CD4-positive, alpha-beta memory T cell (primary cell): ENCODE measurements around the gene C2orf68. TPM values are rescaled to one million over a fixed set of nuclear protein-coding genes. Genes with fewer than 3 reads are reported as not detected.
"Not testable (repeated sequence)": the region's sequence is repeated elsewhere in the genome, so short reads cannot be mapped to it uniquely, and the experiment has no call there.

Source experiments
- CTCF ChIA-PET: fragments of 350-600 bp; sonication (Branson Sonifier 250); formaldehyde crosslinking; loops from one replicate; lab custom pipeline; 2021; ENCODE audit warnings: inconsistent platforms; ENCODE audit not compliant: partially characterized antibody; lab: Charles Lee
- POLR2A ChIA-PET: fragments of 350-600 bp; sonication (Branson Sonifier 250); formaldehyde crosslinking; loops from one replicate; lab custom pipeline; 2021; ENCODE audit not compliant: partially characterized antibody; lab: Charles Lee
- DNase-seq, 5 donors: peaks; one replicate each; pipeline versions ENCODE4 v3.0.0 to v3.0.0-alpha.2; 2020 to 2022; ENCODE audit warnings: mixed read lengths in 1 of 5
- H3K27ac ChIP-seq: one replicate; pipeline ENCODE4 v1.7.0; 2013; ENCODE audit warnings: low read depth, low read length
- H3K27me3 ChIP-seq: 2 replicates; pipeline ENCODE4 v1.7.0; 2013; ENCODE audit warnings: mild to moderate bottlenecking, low read length, moderate library complexity; ENCODE audit not compliant: insufficient read depth
- H3K36me3 ChIP-seq: 2 replicates; pipeline ENCODE4 v1.7.0; 2013; ENCODE audit warnings: mild to moderate bottlenecking, low read length, moderate library complexity; ENCODE audit not compliant: insufficient read depth
- H3K4me1 ChIP-seq: 2 replicates; pipeline ENCODE4 v1.7.0; 2013; ENCODE audit warnings: mild to moderate bottlenecking, low read length, moderate library complexity; ENCODE audit not compliant: insufficient read depth
- H3K4me3 ChIP-seq, 2 donors: one replicate each; pipeline ENCODE4 v1.7.0; 2013; ENCODE audit warnings: low read length in 2 of 2, mild to moderate bottlenecking in 1 of 2
- H3K9me3 ChIP-seq, 2 donors: one replicate each; pipeline ENCODE4 v1.7.0; 2013; ENCODE audit warnings: low read length in 2 of 2, control low read depth in 1 of 2; ENCODE audit not compliant: control insufficient read depth in 1 of 2
- H3K27ac Mint-ChIP-seq, 7 donors: one replicate each; pipeline ENCODE4 v1.8.0; 2020 to 2021; ENCODE audit warnings: mixed read lengths in 7 of 7, mild to moderate bottlenecking in 6 of 7, inconsistent platforms in 3 of 7, moderate library complexity in 3 of 7
- H3K27me3 Mint-ChIP-seq, 2 donors: one replicate each; pipeline ENCODE4 v1.8.0; 2020 to 2021; ENCODE audit warnings: mixed read lengths in 2 of 2
- H3K36me3 Mint-ChIP-seq, 2 donors: one replicate each; pipeline ENCODE4 v1.8.0; 2020 to 2021; ENCODE audit warnings: mixed read lengths in 2 of 2, inconsistent platforms in 1 of 2, mild to moderate bottlenecking in 1 of 2
- H3K4me1 Mint-ChIP-seq, 4 donors: one replicate each; pipeline ENCODE4 v1.8.0; 2020 to 2021; ENCODE audit warnings: mixed read lengths in 4 of 4, mild to moderate bottlenecking in 1 of 4
- H3K4me3 Mint-ChIP-seq, 8 donors: one replicate each; pipeline ENCODE4 v1.8.0; 2020 to 2021; ENCODE audit warnings: mixed read lengths in 8 of 8, mild to moderate bottlenecking in 7 of 8, moderate library complexity in 6 of 8, inconsistent platforms in 3 of 8
- H3K9me3 Mint-ChIP-seq, 8 donors: one replicate each; pipeline ENCODE4 v1.8.0; 2020 to 2021; ENCODE audit warnings: mixed read lengths in 8 of 8, mild to moderate bottlenecking in 5 of 8, inconsistent platforms in 3 of 8, moderate library complexity in 1 of 8
- intact Hi-C: fragments of 100-400 bp; cut with micrococcal nuclease; formaldehyde crosslinking; loops from one replicate; pipeline ENCODE4 v1.15.1; 2023
- polyA plus RNA-seq, 2 donors: library from polyadenylated mRNA; unstranded; fragments of 300-500 nt; fragmentation: Illumina TruSeq; gene quantifications; one replicate each; pipeline ENCODE4 v1.2.3, GENCODE V29; 2021
- total RNA-seq, 2 experiments: library from RNA; stranded (reverse); gene quantifications; one replicate each; pipeline ENCODE4 v1.2.3, GENCODE V29; 2021

Gene C2orf68
- total and polyA plus RNA-seq, 4 experiments from 2014 or later, result 16.9 to 89.9 (median 53.3) TPM

DNA sequence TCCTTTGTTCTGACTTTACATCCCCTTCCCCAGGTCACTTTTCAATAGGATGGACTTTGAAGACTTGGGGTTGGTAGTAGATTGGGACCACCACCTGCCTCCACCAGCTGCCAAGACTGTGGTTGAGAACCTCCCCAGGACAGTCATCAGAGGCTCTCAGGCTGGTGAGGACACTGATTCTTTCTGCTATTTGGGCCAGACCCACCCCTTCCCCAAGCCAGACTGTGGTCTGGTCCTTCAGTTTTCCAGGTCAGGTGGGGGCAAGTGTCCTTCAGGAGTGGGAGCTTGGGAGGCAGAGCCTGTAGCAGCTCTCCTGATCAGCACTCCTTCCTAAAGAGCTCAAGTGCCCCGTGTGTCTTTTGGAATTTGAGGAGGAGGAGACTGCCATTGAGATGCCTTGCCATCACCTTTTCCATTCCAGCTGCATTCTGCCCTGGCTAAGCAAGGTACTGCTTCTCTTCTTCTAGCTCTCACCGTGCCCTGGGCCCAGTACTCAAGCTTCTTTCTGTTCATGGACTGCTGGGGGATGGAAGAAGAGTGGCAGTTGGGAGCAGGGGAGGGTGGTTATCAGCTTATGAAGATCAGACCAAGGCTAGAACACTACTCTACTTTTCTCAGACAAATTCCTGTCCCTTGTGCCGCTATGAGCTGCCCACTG lies 15.3 kb downstream of the C2orf68 start:
- Mint-ChIP-seq H3K4me3 (peak overlapping the region; percentile 51 to 98 (median 97)), H3K4me1 (peaks cover 25 to 53% (median 35%) of the 10 kb centered on the region in 4 donors), H3K9me3 (peaks cover 0 to 1% (median 0%) of the 10 kb centered on the region in 8 donors), H3K27ac (peak overlapping the region; percentile 13 to 98 (median 96)), H3K27me3 (no peaks in the 10 kb centered on the region), H3K36me3 (peaks cover 0 to 34% of the 10 kb centered on the region in 2 donors)
- Histone ChIP-seq H3K9me3 (no peaks in the 10 kb centered on the region), H3K27me3 (no peaks in the 10 kb centered on the region), H3K36me3 (peaks cover 11% of the 10 kb centered on the region), H3K27ac (peak overlapping the region; percentile 86), H3K4me3 (peak overlapping the region; percentile 49 to 96), H3K4me1 (peaks cover 30% of the 10 kb centered on the region)
- ChIA-PET POLR2A (interaction anchor here (0.6 to 5.7 kb wide), 17 partner anchors 9 to 291 kb away, joined by 3 to 71 read pairs (median 21); partner anchors contain the start of genes C2orf68, ELMOD3, GGCX and MAT2A), CTCF (interaction anchor here (0.7 to 0.9 kb wide), 2 partner anchors 15 to 41 kb away, joined by 3 to 4 read pairs; partner anchors contain the start of gene C2orf68)
- intact Hi-C loops, result loop anchor here (5.0 kb wide), 1 partner anchor 159 kb away; no protein-coding TSS in a partner anchor
- no peak for DNase-seq

DNA sequence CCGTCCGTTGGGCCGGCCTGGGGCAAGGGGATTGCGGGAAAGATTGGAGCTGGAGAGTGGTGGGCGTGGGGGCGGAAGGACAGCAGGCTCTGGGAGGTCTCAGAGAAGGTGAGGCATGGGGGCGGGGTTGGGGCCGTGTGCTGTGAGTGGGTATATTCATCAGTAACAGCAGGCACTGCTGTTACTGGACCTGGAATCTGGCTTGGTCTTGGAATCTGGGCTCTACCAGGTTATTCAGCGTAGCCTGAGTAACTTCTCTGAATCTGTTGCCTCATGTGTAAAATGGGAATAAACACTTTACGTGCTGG lies 15.9 kb downstream of the C2orf68 start:
- peak overlapping the region; percentile 95 to 99 (median 97) for H3K27ac Mint-ChIP-seq
- POLR2A ChIA-PET, result interaction anchor here (0.8 to 5.7 kb wide), 18 partner anchors 10 to 292 kb away, joined by 3 to 71 read pairs (median 16); partner anchors contain the start of genes C2orf68, ELMOD3, GGCX and MAT2A
- CTCF ChIA-PET, result interaction anchor here (1.1 to 3.0 kb wide), 3 partner anchors 20 to 176 kb away, joined by 3 to 15 read pairs (median 3); partner anchors contain the start of gene USP39

DNA sequence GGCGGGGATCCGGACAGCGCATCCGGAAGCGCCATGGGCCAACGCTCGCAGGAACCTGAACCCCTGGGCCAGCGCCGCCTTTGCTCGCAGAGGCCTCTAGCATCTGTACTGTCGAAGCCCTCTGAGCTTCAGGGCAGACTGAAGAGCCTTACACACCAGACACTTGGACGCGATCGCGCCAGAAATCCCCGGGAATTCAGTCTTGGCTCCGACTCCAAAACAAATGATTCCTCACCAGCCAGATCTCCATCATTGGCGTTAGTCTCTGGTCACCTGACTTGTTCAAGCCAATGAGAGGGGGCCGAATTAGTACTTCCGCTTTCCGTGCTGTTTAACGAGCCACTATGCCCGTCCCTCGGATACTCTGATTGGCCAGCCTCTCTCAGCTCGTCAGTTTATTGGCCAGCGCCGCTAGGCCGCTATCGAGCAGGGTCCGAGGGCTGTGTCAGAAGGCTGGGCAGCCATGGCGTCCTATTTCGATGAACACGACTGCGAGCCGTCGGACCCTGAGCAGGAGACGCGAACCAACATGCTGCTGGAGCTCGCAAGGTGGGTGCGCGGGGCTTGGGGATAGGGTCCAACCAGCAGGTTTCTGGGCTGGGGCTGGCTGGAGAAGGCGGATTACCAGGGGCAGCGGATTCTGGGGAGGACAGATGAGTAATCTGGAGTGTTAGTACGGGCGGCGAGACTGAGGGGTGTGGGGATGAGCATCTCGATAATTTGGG lies 16.4 kb downstream of the C2orf68 start, which contains the start of gene RNF181:
TSS of gene RNF181 (plus strand) at position 445 of the 725 bp plus-strand sequence. CDS start at position 464, 19 bp downstream.
- Histone ChIP-seq H3K4me1 (peaks cover 26% of the 10 kb centered on the region), H3K4me3 (peak within 1 kb of the TSS; percentile 49 to 96), H3K27me3 (no peaks in the 10 kb centered on the region), H3K9me3 (no peaks in the 10 kb centered on the region), H3K27ac (peak within 1 kb of the TSS; percentile 86), H3K36me3 (peaks cover 11% of the 10 kb centered on the region)
- intact Hi-C loops, result loop anchor here (1.0 to 5.0 kb wide), 7 partner anchors 8 to 158 kb away; partner anchors contain the start of genes C2orf68, GGCX, MAT2A and USP39
- peak within 1 kb of the TSS; percentile 96 to 99 (median 98) for H3K4me3 Mint-ChIP-seq
- no peaks in the 10 kb centered on the region for H3K27me3 Mint-ChIP-seq
- POLR2A ChIA-PET, result interaction anchor here (0.8 to 5.7 kb wide), 22 partner anchors 10 to 485 kb away, joined by 3 to 71 read pairs (median 8); partner anchors contain the start of genes C2orf68, ELMOD3, GGCX and MAT2A
- peak; percentile 88 to 97 (median 91) for DNase-seq
- H3K27ac Mint-ChIP-seq, result peak within 1 kb of the TSS; percentile 95 to 99 (median 97)
- H3K9me3 Mint-ChIP-seq, result peaks cover 0 to 1% (median 0%) of the 10 kb centered on the region in 8 donors
- peaks cover 0 to 34% of the 10 kb centered on the region in 2 donors for H3K36me3 Mint-ChIP-seq
- H3K4me1 Mint-ChIP-seq, result peaks cover 25 to 42% (median 32%) of the 10 kb centered on the region in 4 donors
- CTCF ChIA-PET, result interaction anchor here (1.1 to 3.0 kb wide), 7 partner anchors 12 to 175 kb away, joined by 3 to 15 read pairs (median 4); partner anchors contain the start of genes GGCX, MAT2A and USP39

More for the DNA sequence above, 15.9 kb downstream of the C2orf68 start:
- DNase-seq, result no peak
- no peaks in the 10 kb centered on the region for H3K27me3 Mint-ChIP-seq
- Histone ChIP-seq H3K4me3 (peak overlapping the region; percentile 49 to 96), H3K36me3 (peaks cover 11% of the 10 kb centered on the region), H3K9me3 (no peaks in the 10 kb centered on the region), H3K4me1 (peaks cover 26% of the 10 kb centered on the region), H3K27ac (peak overlapping the region; percentile 86), H3K27me3 (no peaks in the 10 kb centered on the region)
- intact Hi-C loops, result loop anchor here (5.0 kb wide), 1 partner anchor 159 kb away; no protein-coding TSS in a partner anchor
- H3K4me1 Mint-ChIP-seq, result peaks cover 25 to 47% (median 32%) of the 10 kb centered on the region in 4 donors
- H3K4me3 Mint-ChIP-seq, result peak overlapping the region; percentile 96 to 99 (median 98)
- H3K9me3 Mint-ChIP-seq, result peaks cover 0 to 1% (median 0%) of the 10 kb centered on the region in 8 donors
- peaks cover 0 to 34% of the 10 kb centered on the region in 2 donors for H3K36me3 Mint-ChIP-seq

DNA sequence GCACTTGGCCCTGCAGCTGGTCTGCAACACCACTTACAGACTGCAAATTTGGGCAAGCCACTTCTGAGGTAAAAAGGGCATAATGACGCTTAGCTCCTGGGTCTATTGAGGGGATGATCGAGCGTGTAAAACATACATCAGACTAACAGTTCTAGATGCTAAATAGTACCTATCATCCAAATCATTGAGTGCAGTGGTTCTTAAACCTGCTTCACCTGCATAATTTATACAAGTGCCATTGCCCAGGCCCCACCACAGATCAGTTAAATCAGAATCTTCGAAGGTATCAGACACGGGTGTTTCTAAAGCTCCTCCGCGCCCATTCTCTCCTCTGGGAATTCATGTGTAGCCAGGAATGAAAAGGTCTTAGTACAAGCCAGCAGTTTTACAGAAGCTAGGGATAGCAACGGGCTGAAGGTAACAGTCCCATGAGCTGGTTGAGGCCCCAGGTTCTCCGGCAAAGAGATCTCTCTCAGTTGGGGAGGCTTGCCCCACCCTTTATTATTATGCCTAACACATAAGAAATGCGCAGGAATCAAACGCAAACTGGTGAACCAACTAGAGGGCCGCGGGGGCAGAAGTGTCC lies 17.1 kb downstream of the C2orf68 start:
- intact Hi-C loops, result loop anchor here (1.0 to 5.0 kb wide), 7 partner anchors 8 to 158 kb away; partner anchors contain the start of genes C2orf68, GGCX, MAT2A and USP39
- H3K27ac ChIP-seq, result peak overlapping the region; percentile 86
- POLR2A ChIA-PET, result interaction anchor here (0.7 to 5.7 kb wide), 23 partner anchors 8 to 486 kb away, joined by 3 to 71 read pairs (median 5); partner anchors contain the start of genes C2orf68, ELMOD3, GGCX and MAT2A
- no peaks in the 10 kb centered on the region for H3K27me3 ChIP-seq
- Mint-ChIP-seq H3K36me3 (peaks cover 0 to 34% of the 10 kb centered on the region in 2 donors), H3K27me3 (no peaks in the 10 kb centered on the region), H3K9me3 (peaks cover 0 to 1% (median 0%) of the 10 kb centered on the region in 8 donors), H3K4me1 (peaks cover 25 to 40% (median 31%) of the 10 kb centered on the region in 4 donors), H3K4me3 (peak overlapping the region; percentile 96 to 99 (median 98)), H3K27ac (peak overlapping the region; percentile 95 to 99 (median 97))
- peak overlapping the region; percentile 49 to 96 for H3K4me3 ChIP-seq
- CTCF ChIA-PET, result interaction anchor here (1.1 to 3.0 kb wide), 7 partner anchors 11 to 175 kb away, joined by 3 to 15 read pairs (median 4); partner anchors contain the start of genes GGCX, MAT2A and USP39
- no peak for DNase-seq
- no peaks in the 10 kb centered on the region for H3K9me3 ChIP-seq
- H3K36me3 ChIP-seq, result peaks cover 11% of the 10 kb centered on the region
- peaks cover 26% of the 10 kb centered on the region for H3K4me1 ChIP-seq

DNA sequence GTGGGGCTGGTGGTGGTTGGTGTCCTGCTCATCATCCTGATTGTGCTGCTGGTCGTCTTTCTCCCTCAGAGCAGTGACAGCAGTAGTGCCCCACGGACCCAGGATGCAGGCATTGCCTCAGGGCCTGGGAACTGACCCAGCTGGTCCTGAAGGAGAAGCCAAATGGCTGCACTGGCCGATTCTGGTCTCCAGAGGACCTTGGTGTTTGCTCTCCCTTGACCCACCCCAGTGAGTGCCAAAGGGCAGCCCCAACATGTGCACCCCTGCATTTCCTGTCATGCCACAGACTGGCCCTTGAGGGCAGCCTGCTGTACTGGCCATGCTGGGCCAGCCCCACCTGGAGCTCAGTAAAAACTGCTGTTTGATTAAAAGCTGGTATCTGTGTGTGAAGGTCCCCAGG lies 18.8 kb downstream of the C2orf68 start:
- peak overlapping the region in 3 of 7 donors; percentile 12 to 96 (median 29) for H3K27ac Mint-ChIP-seq
- intact Hi-C loops, result no loop called here
- Histone ChIP-seq H3K4me1 (peaks cover 27% of the 10 kb centered on the region), H3K27me3 (no peaks in the 10 kb centered on the region), H3K36me3 (peaks cover 4% of the 10 kb centered on the region), H3K27ac (no peak overlapping the region), H3K4me3 (no peak overlapping the region), H3K9me3 (no peaks in the 10 kb centered on the region)
- POLR2A ChIA-PET, result interaction anchor here (0.9 to 5.7 kb wide), 5 partner anchors 7 to 266 kb away, joined by 3 to 50 read pairs (median 7); partner anchors contain the start of genes MAT2A, TMEM150A and VAMP8
- peaks cover 0 to 1% (median 0%) of the 10 kb centered on the region in 8 donors for H3K9me3 Mint-ChIP-seq
- H3K36me3 Mint-ChIP-seq, result peaks cover 0 to 25% of the 10 kb centered on the region in 2 donors
- no peak overlapping the region for H3K4me3 Mint-ChIP-seq
- no peak for DNase-seq
- no peaks in the 10 kb centered on the region for H3K27me3 Mint-ChIP-seq
- H3K4me1 Mint-ChIP-seq, result peaks cover 30 to 48% (median 38%) of the 10 kb centered on the region in 4 donors
- CTCF ChIA-PET, result interaction anchor here (3.0 kb wide), 1 partner anchor 44 kb away, joined by 15 read pairs; no protein-coding TSS in a partner anchor

DNA sequence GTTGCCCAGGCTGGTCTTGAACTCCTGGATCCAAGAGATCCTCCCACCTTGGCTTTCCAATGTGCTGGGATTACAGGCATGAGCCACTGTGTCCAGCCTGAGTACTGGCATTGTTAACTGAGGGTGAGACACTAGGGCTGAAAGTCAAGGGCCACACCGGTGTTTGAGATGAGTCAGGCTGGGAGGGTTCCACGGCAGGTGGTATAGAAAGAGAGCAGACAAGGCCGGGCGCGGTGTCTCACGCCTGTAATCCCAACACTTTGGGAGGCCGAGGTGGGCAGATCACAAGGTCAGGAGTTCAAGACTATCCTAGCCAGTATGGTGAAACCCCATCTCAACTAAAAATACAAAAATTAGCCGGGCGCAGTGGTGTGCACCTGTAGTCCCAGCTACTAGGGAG lies 19.6 kb downstream of the C2orf68 start:
- DNase-seq, H3K27ac ChIP-seq, H3K9me3 Mint-ChIP-seq, H3K36me3 ChIP-seq, H3K9me3 ChIP-seq, H3K27me3 ChIP-seq, H3K4me3 ChIP-seq, CTCF ChIA-PET, H3K27me3 Mint-ChIP-seq, intact Hi-C loops: not testable (repeated sequence)
- Mint-ChIP-seq H3K4me1 (peaks cover 34 to 52% (median 42%) of the 10 kb centered on the region in 4 donors), H3K27ac (peak overlapping the region in 2 of 7 donors; percentile 24 to 66), H3K36me3 (peaks cover 0 to 22% of the 10 kb centered on the region in 2 donors), H3K4me3 (peak overlapping the region in 2 of 8 donors; percentile 18 to 36)
- POLR2A ChIA-PET, result interaction anchor here (0.9 to 5.7 kb wide), 4 partner anchors 8 to 265 kb away, joined by 3 to 50 read pairs (median 25); partner anchors contain the start of genes MAT2A and VAMP8
- peaks cover 31% of the 10 kb centered on the region for H3K4me1 ChIP-seq
